ENCODE measurements around the gene EZH2.

DNA sequence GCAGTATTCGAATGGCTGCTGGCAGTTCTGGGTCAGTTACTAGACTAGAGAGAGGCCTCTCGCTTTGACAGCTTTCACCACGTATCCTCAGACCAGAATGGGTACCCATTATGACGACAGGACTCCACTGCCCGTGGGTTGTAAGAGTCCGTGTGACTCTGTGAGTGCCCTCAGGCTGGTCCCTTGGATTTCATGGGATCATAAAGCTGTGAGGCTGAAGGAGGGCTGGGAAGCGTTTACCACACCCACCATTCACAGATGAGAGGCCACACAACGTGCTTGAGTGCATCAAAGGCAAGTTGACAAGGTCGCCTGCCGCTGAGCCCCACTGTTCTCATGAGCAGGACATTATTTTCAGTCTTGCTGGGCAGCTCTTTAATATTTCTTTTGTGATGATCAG is 87.2 kb downstream of the EZH2 start:
- TF ChIP-seq GATA2 (IDR thresholded peaks at IDR 0.05; ENCODE audit: low read depth, low read length) = no peak
- TF ChIP-seq GATA3 (IDR thresholded peaks at IDR 0.05; ENCODE audit: low read depth, low read length) = no peak

Measured in SH-SY5Y (cell line).